ENCODE measurements around the gene ARRB1.
A peak's percentile ranks its signal among the peaks of the same experiment; 100 is the strongest.

ARRB1 gene

GRCh38 chr11:75303544-75304224, 47.8 kb downstream of the ARRB1 start:
- DNase-seq (ENCODE audit: low read depth in 2 of 3, low spot score in 1 of 3) = no peak

DNA sequence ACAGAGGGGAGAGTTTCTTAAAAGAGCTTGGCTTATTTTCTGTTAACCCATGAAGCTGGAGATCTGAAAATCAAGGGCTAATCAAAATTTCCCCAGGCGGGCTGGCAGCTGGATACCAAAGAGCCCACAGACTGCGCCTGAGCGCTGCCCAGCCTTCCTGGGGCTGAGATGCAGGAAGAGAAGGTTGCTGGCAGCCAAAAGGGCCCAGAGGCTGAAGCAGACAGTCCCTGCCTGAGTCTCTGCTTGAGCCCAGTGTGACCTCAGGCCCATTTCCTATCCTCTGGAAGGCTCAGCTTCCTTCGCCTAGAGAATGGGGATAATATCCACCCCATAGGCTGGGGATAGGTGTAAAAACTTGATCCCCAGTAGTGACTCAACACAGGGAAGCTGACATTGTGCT, 49.1 kb downstream of the ARRB1 start:
- no peak for DNase-seq (ENCODE audit: low read depth in 2 of 3, low spot score in 1 of 3)

DNA sequence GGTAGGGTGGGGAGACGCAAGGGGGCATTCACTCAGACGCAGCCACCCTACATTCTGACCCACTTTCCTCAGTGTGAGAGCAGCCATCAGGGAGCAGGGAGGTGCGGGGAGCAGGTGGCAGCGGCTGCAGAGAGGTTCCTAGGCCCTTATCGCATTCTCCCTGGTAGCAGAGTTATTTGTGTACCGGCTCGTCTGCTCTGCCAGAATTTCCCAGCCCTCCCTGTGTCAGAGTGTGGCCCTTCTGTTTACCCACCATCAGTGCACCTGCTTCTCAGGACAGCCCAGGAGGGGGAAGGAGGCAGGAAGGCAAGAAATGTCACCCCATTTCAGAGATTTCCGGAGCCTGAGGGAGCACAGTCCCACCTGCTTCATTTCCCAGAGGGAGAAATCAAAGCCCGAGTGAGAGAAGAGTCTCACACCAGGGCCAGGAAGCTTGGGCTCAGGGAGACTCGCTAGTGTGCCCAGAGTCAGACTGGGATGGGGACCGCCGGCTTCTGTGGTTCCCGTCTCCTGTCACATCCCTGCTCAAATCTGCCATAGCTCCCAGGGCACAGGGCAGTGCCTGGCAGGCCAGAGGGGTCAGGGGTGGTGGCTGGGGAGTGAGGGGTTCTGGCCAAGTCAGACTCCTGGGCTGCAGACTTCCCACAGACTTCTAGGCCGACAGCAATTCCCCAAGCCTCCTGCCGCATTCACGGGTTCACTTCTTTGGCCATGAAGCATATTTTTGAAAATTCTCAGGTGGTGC, 49.7 kb downstream of the ARRB1 start:
- DNase-seq (ENCODE audit: low read depth in 2 of 3, low spot score in 1 of 3) = no peak

- no peak for DNase-seq (ENCODE audit: low read depth in 2 of 3, low spot score in 1 of 3)
Observed at GRCh38 chr11:75301131-75301530, 50.3 kb downstream of the ARRB1 start.

- no peak for DNase-seq (ENCODE audit: low read depth in 2 of 3, low spot score in 1 of 3)
Observed at GRCh38 chr11:75298976-75299260, 52.5 kb downstream of the ARRB1 start.

DNA sequence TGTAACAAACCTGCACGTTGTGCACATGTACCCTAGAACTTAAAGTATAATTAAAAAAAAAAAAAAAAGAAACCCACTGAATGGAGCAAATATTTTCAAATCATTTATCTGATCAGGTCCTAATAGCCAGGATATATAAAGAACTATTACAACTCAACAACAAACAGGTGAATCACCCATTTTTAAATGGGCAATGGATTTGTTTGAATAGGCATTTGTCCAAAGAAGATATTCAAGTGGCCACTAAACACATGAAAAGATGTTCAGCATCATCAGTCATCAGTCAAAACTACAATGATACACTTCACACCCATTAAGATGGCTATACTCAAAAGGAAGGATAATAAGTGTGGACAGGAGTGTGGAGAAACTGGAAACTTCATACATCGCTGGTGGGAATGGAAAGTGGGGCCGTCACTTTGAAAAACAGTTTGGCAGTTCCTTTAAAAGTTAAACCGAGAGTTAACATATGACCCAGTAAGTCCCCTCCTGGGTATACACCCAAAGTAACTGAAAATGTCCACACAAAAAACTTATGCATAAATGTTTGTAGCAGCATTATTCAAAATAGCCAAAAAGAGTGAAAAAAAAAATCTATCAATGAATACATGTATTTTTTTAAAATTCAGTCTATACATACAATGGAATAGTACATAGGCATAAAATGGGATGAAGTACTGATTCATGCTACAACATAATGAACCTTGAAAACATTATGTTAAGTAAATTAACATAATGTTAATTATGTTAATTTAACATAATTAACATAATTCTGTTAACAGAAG, 53.1 kb downstream of the ARRB1 start:
- no peak for DNase-seq (ENCODE audit: low read depth in 2 of 3, low spot score in 1 of 3)

DNA sequence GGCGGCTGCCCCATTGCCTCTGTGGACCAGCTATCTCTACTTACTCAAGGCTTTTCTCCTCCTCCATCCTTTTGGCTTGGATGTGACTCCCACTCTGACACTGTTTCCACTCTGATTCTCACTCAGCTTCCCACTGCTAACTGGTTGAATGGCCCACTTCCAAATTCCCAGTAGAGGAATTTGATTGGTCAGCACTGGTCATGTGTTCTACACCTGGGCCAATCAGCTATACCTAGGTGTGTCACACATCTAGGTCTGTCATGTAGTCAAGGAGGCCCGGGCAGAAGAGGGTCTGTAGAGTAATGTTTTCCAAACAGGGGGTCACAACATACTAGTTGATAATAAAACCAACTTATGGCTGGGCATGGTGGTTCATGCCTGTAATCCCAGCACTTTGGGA, 57.6 kb downstream of the ARRB1 start:
- no peak for DNase-seq (ENCODE audit: low read depth in 2 of 3, low spot score in 1 of 3)

DNA sequence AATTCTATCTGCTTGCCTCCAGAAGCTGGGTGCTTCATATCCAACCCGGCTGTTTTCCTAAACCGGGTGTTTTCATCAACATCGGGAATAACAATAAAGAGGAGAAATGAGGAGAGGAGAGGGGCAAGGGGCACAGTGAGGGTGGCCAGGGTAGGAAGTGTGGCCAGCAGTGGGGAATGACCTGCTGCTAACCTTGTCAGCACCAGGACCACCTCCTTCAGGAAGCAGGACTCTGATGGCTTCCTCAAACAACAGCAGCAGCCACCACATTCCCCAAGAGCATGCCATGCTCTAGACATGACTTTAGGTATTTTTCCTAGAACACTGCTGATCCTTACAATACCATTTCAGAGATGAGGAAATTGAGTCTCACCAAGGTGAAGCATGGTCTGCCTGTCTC, 58.5 kb downstream of the ARRB1 start:
- no peak for DNase-seq (ENCODE audit: low read depth in 2 of 3, low spot score in 1 of 3)

DNA sequence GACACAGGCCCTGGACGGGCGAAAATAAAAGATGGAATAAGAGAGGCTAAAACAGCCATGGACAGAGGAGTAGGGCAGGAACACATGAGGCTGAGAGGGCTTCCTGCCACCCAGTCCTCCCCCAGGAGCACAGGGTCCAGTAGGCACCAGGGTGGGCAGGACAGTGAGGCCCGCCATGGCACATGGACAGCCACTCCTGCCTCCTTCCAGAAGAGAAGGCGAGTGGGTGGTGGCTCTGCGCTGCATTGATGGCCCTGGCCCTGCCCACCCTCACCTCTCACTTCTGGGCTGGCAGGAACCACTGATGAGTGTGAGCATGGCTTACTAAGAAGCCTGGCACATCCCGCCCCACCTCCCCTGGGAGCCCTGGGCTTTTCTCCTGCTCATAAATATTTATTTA, 59.7 kb downstream of the ARRB1 start:
- no peak for DNase-seq (ENCODE audit: low read depth in 2 of 3, low spot score in 1 of 3)

GRCh38 chr11:75289919-75290318, 61.5 kb downstream of the ARRB1 start:
- no peak for DNase-seq (ENCODE audit: low read depth in 2 of 3, low spot score in 1 of 3)

- DNase-seq (ENCODE audit: low read depth in 2 of 3, low spot score in 1 of 3) = no peak
Observed at GRCh38 chr11:75289511-75289760, 62.0 kb downstream of the ARRB1 start.

DNA sequence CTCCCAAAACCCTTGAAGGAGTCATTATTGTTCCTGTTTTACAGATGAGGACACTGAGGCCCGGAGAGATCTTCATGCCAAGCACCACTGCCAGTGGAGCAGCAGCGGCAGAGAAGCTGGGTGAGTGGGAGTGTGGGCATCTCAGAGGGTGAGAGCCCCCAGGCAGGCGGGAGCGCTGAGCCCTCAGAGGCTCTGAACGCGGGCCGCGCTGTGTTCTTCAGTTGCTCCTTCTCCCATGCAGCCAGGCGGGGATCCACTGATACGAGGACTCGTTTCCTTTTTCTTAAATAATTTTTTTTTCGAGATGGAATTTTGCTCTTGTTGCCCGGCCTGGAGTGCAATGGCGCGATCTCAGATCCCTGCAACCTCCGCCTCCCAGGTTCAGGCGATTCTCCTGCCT, 63.9 kb downstream of the ARRB1 start:
- DNase-seq (ENCODE audit: low read depth in 2 of 3, low spot score in 1 of 3) = no peak

GRCh38 chr11:75286826-75287465, 64.5 kb downstream of the ARRB1 start:
- no peak for DNase-seq (ENCODE audit: low read depth in 2 of 3, low spot score in 1 of 3)

DNA sequence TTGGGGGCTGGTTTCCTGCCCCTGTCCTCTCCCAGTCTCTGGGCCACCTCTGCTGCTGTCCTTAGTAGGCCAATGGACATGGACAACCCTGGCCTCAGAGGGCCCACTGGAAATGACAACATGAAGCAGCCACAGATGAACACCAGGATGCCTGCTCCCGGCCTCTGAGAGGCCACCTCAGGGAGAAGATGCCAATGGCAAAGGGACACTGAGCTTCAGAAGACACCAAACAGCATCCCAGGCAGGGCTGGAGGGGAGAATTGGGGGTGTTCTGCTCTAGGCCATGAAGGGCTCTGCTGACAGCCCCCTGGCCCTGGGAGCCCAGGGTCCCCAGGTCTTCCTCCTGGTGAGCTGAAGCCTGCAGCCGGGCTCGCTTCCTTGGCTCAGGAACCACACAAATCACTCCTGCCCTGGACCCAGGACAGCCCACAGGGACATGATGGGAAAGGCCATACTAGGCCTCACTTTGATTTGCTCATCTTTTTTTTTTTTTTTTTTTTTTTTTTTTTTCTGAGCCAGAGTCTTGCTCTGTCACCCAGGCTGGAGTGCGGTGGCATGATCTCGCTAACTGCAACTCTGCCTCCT, 65.6 kb downstream of the ARRB1 start:
- DNase-seq (ENCODE audit: low read depth in 2 of 3, low spot score in 1 of 3) = no peak

DNA sequence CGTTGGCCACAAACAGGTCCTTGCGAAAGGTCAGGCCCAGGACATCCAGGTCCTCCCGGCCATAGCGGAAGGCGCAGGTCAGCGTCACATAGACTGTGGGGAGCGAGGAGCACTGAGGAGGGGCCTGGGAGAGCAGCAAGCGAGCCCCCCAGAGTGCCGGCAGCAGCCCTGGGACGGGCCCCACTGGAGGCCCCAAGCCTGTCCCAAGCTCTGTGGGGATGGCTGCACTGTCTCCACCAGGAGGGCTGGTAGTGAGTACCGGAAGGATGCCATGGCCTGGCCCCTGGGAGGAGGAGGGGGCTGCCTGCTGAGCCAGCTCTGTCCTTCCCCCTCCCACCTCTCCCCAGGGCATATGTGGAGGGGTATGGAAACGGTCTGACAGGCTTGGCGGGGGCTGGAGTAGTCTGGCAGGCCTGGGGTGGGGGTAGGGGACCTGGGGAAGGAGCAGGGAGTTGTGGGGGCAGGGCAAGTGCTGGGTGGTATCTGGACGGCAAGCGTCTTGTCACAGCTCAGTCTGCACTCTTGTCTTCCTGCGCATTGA, 68.0 kb downstream of the ARRB1 start:
- no peak for DNase-seq (ENCODE audit: low read depth in 2 of 3, low spot score in 1 of 3)

- no peak for DNase-seq (ENCODE audit: low read depth in 2 of 3, low spot score in 1 of 3)
Observed at GRCh38 chr11:75281469-75282095, 69.9 kb downstream of the ARRB1 start.

- DNase-seq (ENCODE audit: low read depth in 2 of 3, low spot score in 1 of 3) = no peak
Observed at GRCh38 chr11:75280770-75281468, 70.5 kb downstream of the ARRB1 start.

DNA sequence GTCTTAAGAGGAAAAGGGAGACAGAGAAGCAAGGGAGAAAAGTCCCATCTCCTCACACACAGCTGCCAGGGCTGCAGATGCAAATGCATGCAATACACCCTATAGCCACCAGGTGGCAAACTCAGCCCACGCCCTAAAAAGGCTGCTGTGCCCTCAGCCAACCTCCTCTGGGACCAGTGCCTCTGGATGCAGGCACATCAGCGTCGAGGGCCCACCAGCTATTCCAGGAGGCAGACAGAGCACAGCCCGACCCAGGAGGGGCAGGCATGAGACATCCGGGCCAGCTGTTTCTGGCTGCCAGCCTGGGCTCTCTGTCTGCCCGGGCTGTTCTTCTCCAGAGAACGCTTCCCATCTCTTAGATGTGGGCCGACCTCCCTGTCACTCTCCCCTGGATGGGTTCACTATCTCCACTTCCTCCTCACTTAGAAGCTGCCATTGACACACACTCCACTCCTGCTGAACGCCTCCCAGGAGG, 71.2 kb downstream of the ARRB1 start:
- peak; percentile 59 to 81 (median 64) for DNase-seq (ENCODE audit: low read depth in 2 of 3, low spot score in 1 of 3)

DNA sequence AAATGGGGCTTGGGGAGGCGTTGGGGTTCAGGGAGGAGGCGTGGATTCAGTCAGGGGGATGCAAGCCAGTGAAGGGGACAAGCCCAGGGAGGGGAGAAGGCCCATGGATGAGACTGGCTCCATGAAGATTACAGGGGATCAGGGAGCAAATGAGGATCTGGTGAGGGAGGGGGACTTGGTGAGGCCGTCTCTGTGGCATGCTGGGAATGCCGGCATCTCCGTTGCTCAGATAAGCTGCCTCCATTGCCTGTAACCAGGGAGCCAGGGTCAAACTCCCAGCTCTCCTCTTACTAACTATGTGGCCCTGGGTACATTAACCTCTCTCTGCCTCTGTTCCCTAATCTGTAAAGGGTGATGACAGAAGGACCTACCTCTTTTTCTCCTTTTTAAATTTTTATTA, 72.2 kb downstream of the ARRB1 start:
- DNase-seq (ENCODE audit: low read depth in 2 of 3, low spot score in 1 of 3) = no peak
